GM10248 (cell line): Measurements from ENCODE around the gene CRYGB.

ENCODE experiments used
- CTCF ChIA-PET: fragments of 300-600 bp; sonication (Branson Sonifier 250); formaldehyde crosslinking; extraction: SDS; loops from one replicate; lab custom pipeline; 2021; ENCODE audit warnings: antibody characterized with exemption; lab: Yijun Ruan, JAX
- POLR2A ChIA-PET: fragments of 350-650 bp; sonication (Branson Sonifier 250); formaldehyde crosslinking; extraction: SDS; loops from one replicate; lab custom pipeline; 2020; ENCODE audit warnings: antibody characterized with exemption; lab: Yijun Ruan, JAX
- DNase-seq: peaks from one replicate; pipeline ENCODE4 v3.0.0; 2012; ENCODE audit errors: extremely low spot score
- CTCF ChIP-seq: IDR thresholded peaks from 2 replicates; pipeline ENCODE4 v1.5.1; 2012; ENCODE audit warnings: mild to moderate bottlenecking, low read depth; ENCODE audit errors: extremely low read depth, missing control alignments, control extremely low read depth

Gene CRYGB

GRCh38 chr2:208096080-208096479, 49.9 kb downstream of the CRYGB start:
- POLR2A ChIA-PET = no interaction called here
- CTCF ChIA-PET = interaction anchor here (1.4 kb wide), 1 partner anchor 9 kb away, joined by 5 read pairs; no protein-coding TSS in a partner anchor
- DNase-seq = no peak
- TF ChIP-seq CTCF = no peak

GRCh38 chr2:208093128-208093527, 52.8 kb downstream of the CRYGB start:
- ChIA-PET CTCF (interaction anchor here (1.2 to 2.3 kb wide), 2 partner anchors 22 to 347 kb away, joined by 3 to 5 read pairs; no protein-coding TSS in a partner anchor), POLR2A (interaction anchor here (0.6 kb wide), 1 partner anchor 41 kb away, joined by 3 read pairs; no protein-coding TSS in a partner anchor)
- no peak for TF ChIP-seq CTCF
- no peak for DNase-seq
